IMR-90 (cell line): Measurements from ENCODE around the gene CMIP.

Experiments
- BHLHE40 ChIP-seq: fragments of 150-350 bp; IDR thresholded peaks from 2 replicates; pipeline ENCODE4 v1.6.1; 2016; ENCODE audit warnings: mild to moderate bottlenecking, low read depth, low read length
- CTCF ChIP-seq: conservative IDR thresholded peaks from 2 replicates; pipeline ENCODE4 v1.5.1; 2012; ENCODE audit warnings: mild to moderate bottlenecking, low read depth, low read length, improper control_type of control experiment
- FOS ChIP-seq: fragments of 150-350 bp; IDR thresholded peaks from 2 replicates; pipeline ENCODE4 v1.6.1; 2016; ENCODE audit warnings: low read depth, low read length
- MAFK ChIP-seq: IDR thresholded peaks from 2 replicates; pipeline ENCODE4 v1.6.1; 2012; ENCODE audit warnings: low read depth, low read length, improper control_type of control experiment
- MAZ ChIP-seq: IDR thresholded peaks from 2 replicates; pipeline ENCODE4 v1.6.1; 2012; ENCODE audit warnings: low read depth, mild to moderate bottlenecking, low read length, improper control_type of control experiment, moderate library complexity, borderline replicate concordance
- MXI1 ChIP-seq: IDR thresholded peaks from 2 replicates; pipeline ENCODE4 v1.6.1; 2012; ENCODE audit warnings: low read depth, mild to moderate bottlenecking, low read length, moderate library complexity, borderline replicate concordance
- POLR2A ChIP-seq: IDR thresholded peaks from 2 replicates; pipeline ENCODE4 v1.6.1; 2012; ENCODE audit warnings: mild to moderate bottlenecking, low read depth, low read length
- RAD21 ChIP-seq: IDR thresholded peaks from 2 replicates; pipeline ENCODE4 v1.6.1; 2012; ENCODE audit warnings: low read length, improper control_type of control experiment
- RCOR1 ChIP-seq: IDR thresholded peaks from 2 replicates; pipeline ENCODE4 v1.6.1; 2012; ENCODE audit warnings: mild to moderate bottlenecking, low read length, improper control_type of control experiment; ENCODE audit not compliant: insufficient replicate concordance
- RFX5 ChIP-seq: IDR thresholded peaks from 2 replicates; pipeline ENCODE4 v1.8.0; 2012; ENCODE audit warnings: low read depth, mild to moderate bottlenecking, low read length, moderate library complexity
- SMC3 ChIP-seq: fragments of 150-350 bp; IDR thresholded peaks from 2 replicates; pipeline ENCODE4 v1.6.1; 2016; ENCODE audit warnings: low read depth, mild to moderate bottlenecking, antibody characterized with exemption, low read length, moderate library complexity
- TF ChIP-seq, protein P1 (sequence below): fragments of 150-350 bp; IDR thresholded peaks from 2 replicates; pipeline ENCODE4 v1.6.1; 2017; ENCODE audit warnings: mild to moderate bottlenecking, antibody characterized with exemption, low read length, low read depth

DNA sequence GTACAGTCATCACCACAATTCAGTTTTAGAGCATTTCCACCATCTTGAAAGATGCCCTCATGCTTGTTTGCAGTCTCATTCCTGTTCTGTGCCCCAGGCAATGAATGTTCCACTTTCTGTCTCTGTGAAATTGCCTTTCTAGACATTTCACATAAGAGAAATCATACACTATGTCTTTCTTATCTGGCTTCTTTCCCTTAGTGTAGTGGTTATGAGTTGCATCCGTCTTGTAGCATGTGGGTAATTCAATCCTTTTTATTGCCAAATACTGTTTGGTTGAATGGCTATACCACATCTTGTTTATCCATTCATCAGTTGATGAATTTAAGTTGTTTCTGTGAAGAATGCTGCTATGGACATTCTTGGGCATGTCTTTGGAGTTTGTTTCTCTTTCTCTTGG lies 202.0 kb downstream of the CMIP start:
- TF ChIP-seq RFX5 (no peak), FOS (no peak), CTCF (no peak), POLR2A (no peak), RAD21 (no peak), RCOR1 (no peak), MAFK (no peak), BHLHE40 (no peak), MXI1 (no peak), SMC3 (no peak), MAZ (no peak)
- TF ChIP-seq, protein P1, sequence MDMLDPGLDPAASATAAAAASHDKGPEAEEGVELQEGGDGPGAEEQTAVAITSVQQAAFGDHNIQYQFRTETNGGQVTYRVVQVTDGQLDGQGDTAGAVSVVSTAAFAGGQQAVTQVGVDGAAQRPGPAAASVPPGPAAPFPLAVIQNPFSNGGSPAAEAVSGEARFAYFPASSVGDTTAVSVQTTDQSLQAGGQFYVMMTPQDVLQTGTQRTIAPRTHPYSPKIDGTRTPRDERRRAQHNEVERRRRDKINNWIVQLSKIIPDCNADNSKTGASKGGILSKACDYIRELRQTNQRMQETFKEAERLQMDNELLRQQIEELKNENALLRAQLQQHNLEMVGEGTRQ = no peak
